Esophagus muscularis mucosa (tissue), 4 donors: ENCODE measurements around the gene LRIF1.

Source experiments
- EP300 ChIP-seq: sonication (generic); formaldehyde crosslinking; IDR thresholded peaks from one replicate; pipeline ENCODE4 v1.6.1; 2017; ENCODE audit warnings: antibody characterized with exemption
- POLR2A ChIP-seq: fragments of 450-650 bp; IDR thresholded peaks from one replicate; pipeline ENCODE4 v1.6.1; 2017; ENCODE audit warnings: antibody characterized with exemption, moderate library complexity, mild to moderate bottlenecking, low read depth
- POLR2AphosphoS5 ChIP-seq, 2 donors: sonication (generic); formaldehyde crosslinking; IDR thresholded peaks; one replicate each; pipeline ENCODE4 v1.6.1; 2017; ENCODE audit warnings: antibody characterized with exemption in 2 of 2
- TF ChIP-seq, protein P1 (sequence below), 3 experiments: fragments of 200-600 bp in 2 of 3; fragments of 450-650 bp in 1 of 3; sonication (generic) in 2 of 3; IDR thresholded peaks; one replicate each; pipeline ENCODE4 v1.5.1; 2017 to 2019; ENCODE audit warnings: antibody characterized with exemption in 3 of 3, mild to moderate bottlenecking in 2 of 3, moderate library complexity in 1 of 3

DNA sequence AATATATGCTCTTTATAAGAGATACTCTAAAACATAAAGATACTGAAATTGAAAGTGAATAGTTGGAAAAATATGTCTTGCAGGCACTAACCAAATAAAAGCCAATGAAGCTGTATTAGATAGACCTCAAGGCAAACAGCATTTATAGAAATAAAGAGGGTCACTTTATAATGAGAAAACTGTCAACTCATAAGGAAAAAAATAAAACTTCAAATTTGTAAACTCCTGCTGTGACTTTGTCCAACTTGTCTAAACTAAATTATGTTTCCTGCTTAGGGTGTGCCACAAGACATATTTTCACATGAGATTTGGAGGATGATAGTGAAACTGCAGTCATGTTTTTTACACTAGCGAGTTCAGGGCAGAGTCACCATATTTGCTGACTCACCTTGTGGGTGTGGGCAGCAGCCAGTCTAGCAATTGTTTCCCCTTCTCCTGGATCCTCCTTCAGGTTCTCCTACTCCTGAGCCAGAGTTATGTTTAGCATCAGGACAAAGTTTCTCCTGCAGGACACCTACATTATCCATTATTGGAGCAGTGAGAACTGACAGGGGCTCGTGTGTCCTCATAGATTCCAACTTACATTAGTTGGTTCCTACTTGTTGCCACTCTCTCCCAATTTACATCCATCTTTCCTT lies 46.9 kb downstream of the LRIF1 start:
- TF ChIP-seq EP300 = no peak
- TF ChIP-seq, protein P1, sequence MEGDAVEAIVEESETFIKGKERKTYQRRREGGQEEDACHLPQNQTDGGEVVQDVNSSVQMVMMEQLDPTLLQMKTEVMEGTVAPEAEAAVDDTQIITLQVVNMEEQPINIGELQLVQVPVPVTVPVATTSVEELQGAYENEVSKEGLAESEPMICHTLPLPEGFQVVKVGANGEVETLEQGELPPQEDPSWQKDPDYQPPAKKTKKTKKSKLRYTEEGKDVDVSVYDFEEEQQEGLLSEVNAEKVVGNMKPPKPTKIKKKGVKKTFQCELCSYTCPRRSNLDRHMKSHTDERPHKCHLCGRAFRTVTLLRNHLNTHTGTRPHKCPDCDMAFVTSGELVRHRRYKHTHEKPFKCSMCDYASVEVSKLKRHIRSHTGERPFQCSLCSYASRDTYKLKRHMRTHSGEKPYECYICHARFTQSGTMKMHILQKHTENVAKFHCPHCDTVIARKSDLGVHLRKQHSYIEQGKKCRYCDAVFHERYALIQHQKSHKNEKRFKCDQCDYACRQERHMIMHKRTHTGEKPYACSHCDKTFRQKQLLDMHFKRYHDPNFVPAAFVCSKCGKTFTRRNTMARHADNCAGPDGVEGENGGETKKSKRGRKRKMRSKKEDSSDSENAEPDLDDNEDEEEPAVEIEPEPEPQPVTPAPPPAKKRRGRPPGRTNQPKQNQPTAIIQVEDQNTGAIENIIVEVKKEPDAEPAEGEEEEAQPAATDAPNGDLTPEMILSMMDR (IDR thresholded peaks at IDR 0.05) = no peak
- TF ChIP-seq POLR2A = no peak
- TF ChIP-seq POLR2AphosphoS5 (IDR thresholded peaks at IDR 0.05) = no peak
